H7 (cell line): ENCODE measurements around the gene CLRN3. TPM values are rescaled to one million over a fixed set of nuclear protein-coding genes. Genes with fewer than 3 reads are reported as not detected.
A peak's percentile ranks its signal among the peaks of the same experiment; 100 is the strongest.

Experiments
- DNase-seq: peaks from one replicate; pipeline ENCODE4 v3.0.0; 2012
- H3K27me3 ChIP-seq: 2 replicates; pipeline ENCODE4 v1.6.0; 2011; ENCODE audit warnings: mild to moderate bottlenecking, low read length; ENCODE audit not compliant: control insufficient read depth, insufficient read depth
- H3K36me3 ChIP-seq: replicated peaks from 2 replicates; pipeline ENCODE4 v1.5.1; 2011; ENCODE audit warnings: low read length; ENCODE audit not compliant: control insufficient read depth, insufficient read depth
- H3K4me3 ChIP-seq: 2 replicates; pipeline ENCODE4 v1.5.1; 2011; ENCODE audit warnings: low read depth, mild to moderate bottlenecking, control low read depth, low read length, moderate library complexity; ENCODE audit not compliant: insufficient read depth
- total RNA-seq: library from RNA; depleted of rRNA; stranded (reverse); fragments of >200 nt; shearing (Covaris generic); gene quantifications from 2 replicates; pipeline ENCODE4 v1.2.3, GENCODE V29; 2014

Gene CLRN3
- total RNA-seq, 1 experiment from 2014 or later = not detected

GRCh38 chr10:127922675-127923366 lies 30.1 kb upstream of the CLRN3 start:
- Histone ChIP-seq H3K4me3 (no peak overlapping the region), H3K36me3 (no peaks in the 10 kb centered on the region), H3K27me3 (no peaks in the 10 kb centered on the region)
- DNase-seq = no peak

GRCh38 chr10:127922206-127922605 lies 29.5 kb upstream of the CLRN3 start:
- DNase-seq = no peak
- Histone ChIP-seq H3K4me3 (no peak overlapping the region), H3K27me3 (no peaks in the 10 kb centered on the region), H3K36me3 (no peaks in the 10 kb centered on the region)

DNA sequence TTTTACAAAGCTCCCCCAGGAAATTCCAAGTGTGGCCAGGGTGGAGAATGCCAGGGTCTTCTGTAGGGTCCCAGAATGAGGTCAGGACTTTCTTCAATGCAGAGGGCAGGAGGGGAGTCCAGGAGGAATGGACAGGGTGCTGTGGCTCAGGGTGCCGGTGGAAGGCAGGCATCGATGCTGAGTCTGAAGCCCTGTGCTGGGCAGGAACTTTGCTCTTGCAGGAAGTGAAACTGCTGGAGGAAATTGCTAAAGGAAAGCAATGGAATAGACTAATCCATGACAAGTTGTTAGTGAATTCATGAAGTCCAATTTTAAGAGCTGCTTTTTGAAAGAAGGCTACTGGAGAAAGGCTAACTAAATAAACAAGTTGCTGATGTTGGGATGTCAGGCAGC lies 29.0 kb upstream of the CLRN3 start:
- H3K36me3 ChIP-seq = no peaks in the 10 kb centered on the region
- H3K4me3 ChIP-seq = no peak overlapping the region
- DNase-seq = no peak
- H3K27me3 ChIP-seq = no peaks in the 10 kb centered on the region

DNA sequence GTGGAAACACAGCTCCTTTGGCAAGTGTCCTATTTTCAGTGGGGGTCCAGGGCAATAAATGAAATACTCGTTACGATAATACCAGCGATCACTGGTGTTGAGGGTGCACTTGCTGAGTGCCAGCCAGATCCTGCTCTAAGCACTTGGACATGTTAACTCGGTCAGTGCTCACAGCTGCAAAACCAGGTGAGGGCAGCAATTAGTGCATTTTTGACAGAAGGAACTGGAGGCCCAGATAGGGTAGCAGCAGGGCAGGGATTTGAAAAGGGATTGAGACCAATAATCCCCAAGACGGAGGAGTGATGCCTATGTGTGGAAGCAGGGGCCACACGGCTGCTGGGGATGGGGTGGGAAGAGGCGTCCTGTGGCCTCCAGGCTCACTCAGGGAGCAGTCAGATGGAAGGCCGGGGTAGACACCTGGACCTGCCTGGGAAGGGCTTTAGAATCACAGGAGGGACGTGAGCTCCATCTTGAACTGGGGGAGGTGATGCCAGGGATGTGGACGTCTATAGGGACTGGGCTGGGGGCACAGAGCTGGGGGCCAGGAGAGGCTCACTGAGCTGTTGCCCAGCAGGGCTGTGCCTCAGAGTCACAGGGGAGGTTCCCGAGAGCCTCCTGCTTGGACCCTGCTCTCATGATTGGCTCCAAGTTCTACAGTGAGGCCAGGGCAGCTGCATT lies 28.5 kb upstream of the CLRN3 start:
- no peak overlapping the region for H3K4me3 ChIP-seq
- no peaks in the 10 kb centered on the region for H3K27me3 ChIP-seq
- no peak for DNase-seq
- no peaks in the 10 kb centered on the region for H3K36me3 ChIP-seq

GRCh38 chr10:127920306-127921074 lies 27.7 kb upstream of the CLRN3 start:
- Histone ChIP-seq H3K4me3 (no peak overlapping the region), H3K27me3 (no peaks in the 10 kb centered on the region)

GRCh38 chr10:127919418-127920271 lies 26.9 kb upstream of the CLRN3 start:
- Histone ChIP-seq H3K4me3 (no peak overlapping the region), H3K36me3 (no peaks in the 10 kb centered on the region), H3K27me3 (no peaks in the 10 kb centered on the region)
- DNase-seq = peak; percentile 73

More at GRCh38 chr10:127920306-127921074, 27.7 kb upstream of the CLRN3 start:
- no peak for DNase-seq
- H3K36me3 ChIP-seq = no peaks in the 10 kb centered on the region

- H3K4me3 ChIP-seq = no peak overlapping the region
- H3K27me3 ChIP-seq = no peaks in the 10 kb centered on the region
- no peaks in the 10 kb centered on the region for H3K36me3 ChIP-seq
- DNase-seq = no peak
These were observed 25.8 kb upstream of the CLRN3 start for GRCh38 chr10:127918572-127918971.

GRCh38 chr10:127916826-127917225 lies 24.1 kb upstream of the CLRN3 start:
- Histone ChIP-seq H3K36me3 (no peaks in the 10 kb centered on the region), H3K4me3 (no peak overlapping the region), H3K27me3 (no peaks in the 10 kb centered on the region)
- peak; percentile 55 for DNase-seq

DNA sequence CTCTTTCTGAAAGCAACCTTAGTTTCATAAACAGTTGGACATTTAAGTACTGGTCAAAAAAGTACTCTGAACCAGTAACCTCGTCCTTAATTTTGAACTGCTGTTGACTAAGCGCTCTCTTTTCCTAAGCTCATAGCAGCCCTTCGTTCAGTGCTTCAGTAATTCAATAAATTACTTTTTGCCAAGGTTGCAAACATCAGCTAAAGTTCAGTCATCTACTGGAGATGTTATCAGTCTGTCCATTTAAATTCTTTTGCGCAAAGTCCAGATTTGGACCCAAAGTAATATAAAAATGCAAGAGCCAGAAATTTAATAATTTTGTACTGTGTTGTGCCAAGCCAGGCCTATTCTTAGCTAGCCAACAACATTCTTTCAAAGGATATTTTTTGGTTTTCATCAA lies 22.6 kb upstream of the CLRN3 start:
- no peaks in the 10 kb centered on the region for H3K27me3 ChIP-seq
- no peaks in the 10 kb centered on the region for H3K36me3 ChIP-seq
- H3K4me3 ChIP-seq = no peak overlapping the region
- no peak for DNase-seq

DNA sequence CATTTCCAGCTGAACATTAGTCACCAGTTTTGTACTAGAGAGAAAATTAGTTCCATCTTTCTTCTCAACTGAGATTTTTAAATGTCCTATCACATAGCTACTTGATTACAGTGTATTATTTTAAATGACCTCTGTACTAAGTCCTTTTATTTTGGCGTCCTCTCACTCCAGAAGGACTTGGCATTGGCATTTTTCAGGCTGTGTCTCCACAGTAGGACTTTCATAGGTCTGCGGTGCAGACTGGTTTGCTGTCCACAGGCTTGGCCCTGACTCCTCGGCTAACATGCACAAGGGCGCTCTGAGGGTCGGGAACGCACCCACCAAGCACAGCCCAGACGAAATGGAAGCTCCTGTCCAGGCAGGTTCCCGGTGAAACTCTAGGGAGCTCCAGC lies 20.6 kb upstream of the CLRN3 start:
- Histone ChIP-seq H3K4me3 (no peak overlapping the region), H3K36me3 (no peaks in the 10 kb centered on the region), H3K27me3 (peaks cover 4% of the 10 kb centered on the region)
- no peak for DNase-seq

DNA sequence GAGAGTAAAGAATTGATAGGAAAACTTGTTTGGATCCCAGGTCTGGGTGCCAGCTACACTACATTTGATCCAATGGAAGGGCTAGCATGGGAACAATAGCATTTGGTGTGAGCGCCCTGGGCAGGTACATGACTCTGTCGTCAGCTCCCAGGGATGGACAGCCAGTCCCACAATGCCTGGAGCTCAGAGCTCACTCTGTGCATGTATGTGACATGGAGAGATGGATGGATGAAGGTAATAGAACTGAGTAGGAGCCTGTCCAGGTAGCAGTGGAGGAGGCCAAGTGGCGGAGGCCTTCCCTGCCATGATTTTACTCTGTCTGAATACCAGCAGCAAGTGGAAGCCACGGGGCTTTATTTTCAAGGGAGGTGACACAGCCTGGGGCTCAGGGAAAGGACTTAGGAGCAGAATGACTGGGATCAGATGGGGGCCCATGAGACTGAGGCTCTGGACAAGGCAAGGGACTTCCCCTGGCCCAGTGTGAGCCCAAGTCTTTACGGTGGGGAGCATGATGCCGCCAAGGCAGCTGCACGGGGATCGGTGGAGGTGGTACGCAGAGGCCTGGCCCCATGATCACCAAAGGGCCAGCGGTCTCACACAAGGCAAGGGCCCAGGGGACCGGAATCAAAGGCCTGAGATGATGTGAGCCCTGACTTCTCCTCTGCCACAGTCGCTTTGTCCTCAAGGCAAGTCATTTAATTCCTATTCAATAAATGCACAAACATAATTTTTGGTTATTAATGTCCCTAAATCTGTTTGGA lies 20.0 kb upstream of the CLRN3 start:
- DNase-seq = no peak
- Histone ChIP-seq H3K36me3 (no peaks in the 10 kb centered on the region), H3K4me3 (no peak overlapping the region), H3K27me3 (peaks cover 9% of the 10 kb centered on the region)

- H3K27me3 ChIP-seq = peaks cover 18% of the 10 kb centered on the region
These were observed 19.1 kb upstream of the CLRN3 start for GRCh38 chr10:127911867-127912257.

GRCh38 chr10:127911218-127911866 lies 18.6 kb upstream of the CLRN3 start:
- DNase-seq = no peak
- Histone ChIP-seq H3K4me3 (no peak overlapping the region), H3K36me3 (no peaks in the 10 kb centered on the region)

More at GRCh38 chr10:127911867-127912257, 19.1 kb upstream of the CLRN3 start:
- Histone ChIP-seq H3K36me3 (no peaks in the 10 kb centered on the region), H3K4me3 (no peak overlapping the region)
- DNase-seq = no peak

More at GRCh38 chr10:127911218-127911866, 18.6 kb upstream of the CLRN3 start:
- H3K27me3 ChIP-seq = peaks cover 20% of the 10 kb centered on the region
